T-helper 9 cell (primary cell): Measurements from ENCODE around the gene CSTF2.
A peak's percentile ranks its signal among the peaks of the same experiment; 100 is the strongest.
"Not testable (repeated sequence)": the region's sequence is repeated elsewhere in the genome, so short reads cannot be mapped to it uniquely, and the experiment has no call there.

ENCODE experiments used
- DNase-seq: peaks from one replicate; pipeline ENCODE4 v3.0.0-alpha.2; 2020
- total RNA-seq, 2 donors: gene quantifications; one replicate each; lab custom pipeline; 2026; lab: John Stamatoyannopoulos, UW

Gene CSTF2
- total RNA-seq: 11.6 to 35.7 reads per million in 2 donors

- peak; percentile 60 for DNase-seq
These were observed at the start of gene CSTF2 for GRCh38 chrX:100819837-100820666. TSS of gene CSTF2 (plus strand) at chrX:100820391. CDS start at chrX:100820417, 26 bp downstream.

GRCh38 chrX:100796371-100796770 lies 23.8 kb upstream of the CSTF2 start:
- not testable (repeated sequence) for DNase-seq

GRCh38 chrX:100797359-100797758 lies 22.8 kb upstream of the CSTF2 start:
- no peak for DNase-seq

- no peak for DNase-seq
These were observed 21.5 kb upstream of the CSTF2 start for GRCh38 chrX:100798484-100799214.

- DNase-seq: no peak
These were observed 17.3 kb upstream of the CSTF2 start for GRCh38 chrX:100802843-100803242.

- no peak for DNase-seq
These were observed 15.4 kb upstream of the CSTF2 start for GRCh38 chrX:100804780-100805179.

- DNase-seq: not testable (repeated sequence)
These were observed 11.9 kb upstream of the CSTF2 start for GRCh38 chrX:100808265-100808664.

GRCh38 chrX:100812216-100813158 lies 7.7 kb upstream of the CSTF2 start:
- no peak for DNase-seq

- no peak for DNase-seq
These were observed 2.9 kb upstream of the CSTF2 start for GRCh38 chrX:100817340-100817739.

GRCh38 chrX:100819534-100819836 lies 706 bp upstream of the CSTF2 start:
- no peak for DNase-seq

GRCh38 chrX:100829730-100830129 lies 9.5 kb downstream of the CSTF2 start:
- no peak for DNase-seq

GRCh38 chrX:100830143-100830542 lies 10.0 kb downstream of the CSTF2 start:
- no peak for DNase-seq

GRCh38 chrX:100830547-100830946 lies 10.4 kb downstream of the CSTF2 start:
- DNase-seq: no peak

GRCh38 chrX:100831219-100831946 lies 11.2 kb downstream of the CSTF2 start:
- DNase-seq: no peak

- no peak for DNase-seq
These were observed 30.1 kb downstream of the CSTF2 start for GRCh38 chrX:100850317-100850716.

- no peak for DNase-seq
These were observed 32.6 kb downstream of the CSTF2 start for GRCh38 chrX:100852810-100853209.

- DNase-seq: no peak
These were observed 43.2 kb downstream of the CSTF2 start for GRCh38 chrX:100863326-100863864.

GRCh38 chrX:100864657-100865391 lies 44.6 kb downstream of the CSTF2 start:
- no peak for DNase-seq

- DNase-seq: no peak
These were observed 48.1 kb downstream of the CSTF2 start for GRCh38 chrX:100868273-100868672.

GRCh38 chrX:100870527-100870926 lies 50.3 kb downstream of the CSTF2 start:
- DNase-seq: no peak
